Fibroblast of villous mesenchyme (primary cell): Measurements from ENCODE around the gene ZDHHC8. TPM values are rescaled to one million over a fixed set of nuclear protein-coding genes. Genes with fewer than 3 reads are reported as not detected.

Source experiments
- DNase-seq: peaks from one replicate; pipeline ENCODE4 v3.0.0-alpha.2; 2010; ENCODE audit warnings: low read depth
- H3K4me3 ChIP-seq: 2 replicates; pipeline ENCODE4 v1.5.1; 2011; ENCODE audit warnings: low read depth, mild to moderate bottlenecking, low read length
- total RNA-seq: library from RNA; depleted of rRNA; stranded (reverse); fragments of >200 nt; gene quantifications from 2 replicates; pipeline ENCODE4 v1.2.3, GENCODE V29; 2012
- TF ChIP-seq, protein P1 (sequence below): IDR thresholded peaks from 2 replicates; pipeline ENCODE4 v1.5.1; 2012; ENCODE audit warnings: low read depth, mild to moderate bottlenecking, low read length; ENCODE audit not compliant: insufficient read depth

The ZDHHC8 gene
- total RNA-seq, 1 donor, result 10.8 TPM

DNA sequence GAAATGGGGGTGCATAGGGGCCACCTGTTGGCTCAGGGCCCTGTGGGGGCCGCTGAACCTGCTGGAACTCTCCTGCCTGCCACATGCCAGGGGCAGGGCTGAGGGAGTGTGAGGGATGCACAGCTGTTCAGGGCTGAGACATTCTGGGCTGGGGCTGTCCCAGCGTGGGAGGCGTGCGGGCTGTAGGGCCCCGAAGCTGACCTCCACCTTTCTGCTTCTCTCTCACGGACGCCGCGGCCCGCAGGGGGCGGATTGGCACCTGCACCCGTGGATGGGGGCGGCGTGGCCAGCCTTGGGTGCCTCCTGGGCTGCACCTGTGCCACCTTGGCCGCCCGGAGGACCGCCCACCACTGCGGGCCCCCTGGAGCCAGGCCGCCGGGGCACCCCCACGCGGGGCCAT lies 15.2 kb downstream of the ZDHHC8 start:
- no peak for DNase-seq
- TF ChIP-seq, protein P1, sequence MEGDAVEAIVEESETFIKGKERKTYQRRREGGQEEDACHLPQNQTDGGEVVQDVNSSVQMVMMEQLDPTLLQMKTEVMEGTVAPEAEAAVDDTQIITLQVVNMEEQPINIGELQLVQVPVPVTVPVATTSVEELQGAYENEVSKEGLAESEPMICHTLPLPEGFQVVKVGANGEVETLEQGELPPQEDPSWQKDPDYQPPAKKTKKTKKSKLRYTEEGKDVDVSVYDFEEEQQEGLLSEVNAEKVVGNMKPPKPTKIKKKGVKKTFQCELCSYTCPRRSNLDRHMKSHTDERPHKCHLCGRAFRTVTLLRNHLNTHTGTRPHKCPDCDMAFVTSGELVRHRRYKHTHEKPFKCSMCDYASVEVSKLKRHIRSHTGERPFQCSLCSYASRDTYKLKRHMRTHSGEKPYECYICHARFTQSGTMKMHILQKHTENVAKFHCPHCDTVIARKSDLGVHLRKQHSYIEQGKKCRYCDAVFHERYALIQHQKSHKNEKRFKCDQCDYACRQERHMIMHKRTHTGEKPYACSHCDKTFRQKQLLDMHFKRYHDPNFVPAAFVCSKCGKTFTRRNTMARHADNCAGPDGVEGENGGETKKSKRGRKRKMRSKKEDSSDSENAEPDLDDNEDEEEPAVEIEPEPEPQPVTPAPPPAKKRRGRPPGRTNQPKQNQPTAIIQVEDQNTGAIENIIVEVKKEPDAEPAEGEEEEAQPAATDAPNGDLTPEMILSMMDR, result no peak
- no peak overlapping the region for H3K4me3 ChIP-seq

DNA sequence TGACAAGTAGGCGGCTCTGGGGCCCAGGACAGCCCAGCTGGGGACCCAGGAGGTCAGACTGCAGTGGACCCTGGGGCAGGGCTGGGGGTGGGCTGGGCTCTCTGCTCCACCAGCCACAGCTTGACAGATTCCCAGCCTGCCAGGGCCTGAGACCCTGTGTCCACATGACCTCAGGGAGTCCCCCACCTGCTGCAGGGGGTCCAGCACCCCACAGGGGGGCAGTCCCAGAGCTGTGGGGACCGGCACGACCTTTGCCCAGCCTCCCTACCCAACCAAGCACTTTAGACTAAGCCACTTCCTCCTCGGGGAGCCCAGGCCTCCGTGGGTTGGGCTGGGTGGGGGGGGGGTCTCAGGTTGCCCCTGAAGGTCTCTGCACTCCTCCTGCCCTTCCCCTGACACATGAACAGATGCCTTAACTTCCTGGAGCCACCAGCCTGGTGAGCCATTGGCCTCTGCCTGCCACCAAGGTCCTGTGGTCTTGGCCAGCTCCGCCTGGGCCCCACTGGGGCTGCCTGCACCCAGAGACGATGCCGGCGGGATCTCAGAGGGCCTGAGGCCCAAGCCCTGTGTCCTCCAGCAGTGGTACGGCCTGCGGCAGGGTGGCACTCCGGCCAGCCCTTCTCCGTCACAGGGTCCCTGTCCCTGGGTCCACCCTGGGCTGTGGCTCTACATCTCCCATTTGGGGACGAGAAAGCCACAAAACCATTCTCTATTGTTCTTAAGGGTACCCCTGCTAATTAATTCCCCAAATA lies 15.8 kb downstream of the ZDHHC8 start:
- H3K4me3 ChIP-seq, result no peak overlapping the region
- DNase-seq, result no peak
- TF ChIP-seq, protein P1, result no peak

DNA sequence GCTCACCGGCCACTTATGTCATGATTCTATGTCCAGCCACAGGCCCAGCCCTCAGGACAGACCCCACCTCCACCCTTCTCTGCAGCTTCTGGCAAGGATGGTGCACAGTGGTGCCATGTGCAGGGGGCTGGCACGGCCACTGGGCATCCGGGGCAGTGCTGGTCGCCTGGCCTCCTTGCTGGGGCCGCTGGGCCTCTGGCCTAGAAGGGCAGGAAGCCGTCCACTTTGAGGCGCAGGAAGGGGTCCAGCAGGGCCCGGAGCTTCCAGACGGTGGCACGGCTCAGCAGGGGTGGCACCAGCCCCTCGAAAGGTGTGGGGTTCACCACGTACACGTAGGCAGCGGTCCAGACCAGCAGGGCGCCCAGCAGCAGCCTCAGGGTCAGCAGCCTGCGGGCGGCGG lies 16.8 kb downstream of the ZDHHC8 start:
- TF ChIP-seq, protein P1, result no peak
- DNase-seq, result no peak
- no peak overlapping the region for H3K4me3 ChIP-seq

DNA sequence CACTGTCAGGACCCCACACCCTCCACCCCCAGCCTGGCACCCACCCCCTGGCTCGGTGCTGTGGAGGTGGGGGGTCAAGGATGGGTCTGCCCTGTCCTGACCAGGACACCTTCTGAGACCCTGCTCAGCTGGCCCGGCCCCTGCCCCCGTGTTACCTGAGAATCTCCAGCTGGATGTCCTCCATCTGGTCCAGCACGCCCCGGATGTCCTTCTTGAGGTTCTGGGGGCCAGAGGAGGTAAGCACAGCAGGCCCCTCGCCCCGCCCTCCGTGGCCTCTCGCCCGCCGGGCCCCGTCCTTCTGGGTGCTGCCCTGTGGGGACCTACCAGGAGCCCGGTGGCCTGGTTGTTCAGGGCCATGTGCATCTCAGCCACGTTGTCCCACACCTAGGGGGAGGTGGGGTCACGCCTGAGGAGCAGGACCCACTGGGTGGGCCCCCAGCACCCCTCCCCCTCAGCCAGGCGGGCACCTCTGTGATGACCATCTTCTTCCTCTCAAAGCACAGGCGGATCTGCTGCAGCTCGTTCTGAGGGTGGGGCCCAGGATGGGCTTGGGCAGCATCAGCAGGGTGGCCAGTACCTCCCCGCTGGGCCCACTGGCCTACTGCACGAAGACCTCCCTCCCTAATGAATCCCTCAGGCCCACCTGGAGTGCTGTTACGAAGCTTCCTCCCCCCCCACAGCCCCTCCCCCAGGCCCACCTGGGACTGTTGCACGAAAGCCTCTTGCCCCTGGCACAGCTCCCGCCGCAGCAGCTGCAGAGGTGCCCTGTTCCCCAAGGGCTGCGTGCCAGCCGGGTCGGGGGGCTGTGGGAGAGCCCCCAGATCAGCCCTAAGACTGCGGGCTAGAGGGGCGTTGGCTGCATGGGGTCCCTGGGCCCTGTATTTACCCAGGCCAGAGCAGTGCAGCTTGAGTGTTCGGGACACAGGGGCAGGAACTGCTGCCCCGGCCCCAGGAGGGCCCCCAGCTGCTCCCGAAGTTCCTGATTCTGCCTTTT lies 17.9 kb downstream of the ZDHHC8 start:
- no peak overlapping the region for H3K4me3 ChIP-seq
- TF ChIP-seq, protein P1, result no peak
- DNase-seq, result no peak

DNA sequence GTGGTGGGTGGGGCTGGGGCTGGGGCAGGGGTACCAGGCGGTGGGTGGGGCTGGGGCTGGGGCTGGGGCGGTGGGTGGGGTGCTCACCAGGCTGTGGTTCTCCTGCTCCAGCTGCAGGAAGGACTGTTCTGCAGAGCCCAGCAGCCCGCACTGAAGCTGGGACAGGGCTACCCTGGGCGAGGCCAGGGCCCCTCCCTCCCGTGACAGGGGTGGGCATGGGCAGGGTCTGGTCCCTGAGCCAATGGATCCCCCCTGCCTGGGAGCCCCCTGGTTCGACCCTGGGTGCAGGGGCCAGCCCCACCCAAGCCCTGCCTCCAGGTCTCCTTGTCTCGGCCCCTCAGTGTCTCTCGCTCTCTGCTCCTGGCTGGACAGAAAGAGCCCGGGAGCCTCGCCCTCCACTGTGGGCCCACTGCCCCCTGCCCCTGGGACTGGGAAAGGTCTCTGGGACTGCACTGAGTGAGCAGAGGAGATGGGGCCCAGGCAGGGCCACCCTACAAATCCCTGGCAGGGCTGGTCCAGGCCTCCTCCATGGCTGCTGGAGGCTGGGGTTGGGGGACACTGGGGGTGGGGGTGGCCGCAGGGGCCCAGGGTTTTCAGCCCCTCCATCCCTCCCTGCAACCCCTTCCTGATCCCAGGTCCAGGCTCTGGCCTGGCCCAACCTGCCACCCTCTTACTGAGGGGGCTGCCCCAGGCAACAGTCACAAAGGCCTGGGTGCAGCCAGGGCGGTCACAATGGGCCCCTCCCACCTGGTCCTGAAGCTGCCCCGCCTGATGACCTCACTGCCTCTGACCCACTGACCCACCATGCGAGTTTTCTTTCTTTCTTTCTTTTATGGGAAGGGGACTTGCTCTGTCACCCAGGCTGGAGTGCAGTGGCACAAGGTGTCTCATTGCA lies 19.0 kb downstream of the ZDHHC8 start, which contains the start of gene CCDC188:
CCDC188 (minus strand) TSS at position 675 of the 895 bp plus-strand sequence; CDS start at position 606, 69 bp downstream.
- H3K4me3 ChIP-seq, result no peak within 1 kb of the TSS
- TF ChIP-seq, protein P1, result no peak
- DNase-seq, result no peak

DNA sequence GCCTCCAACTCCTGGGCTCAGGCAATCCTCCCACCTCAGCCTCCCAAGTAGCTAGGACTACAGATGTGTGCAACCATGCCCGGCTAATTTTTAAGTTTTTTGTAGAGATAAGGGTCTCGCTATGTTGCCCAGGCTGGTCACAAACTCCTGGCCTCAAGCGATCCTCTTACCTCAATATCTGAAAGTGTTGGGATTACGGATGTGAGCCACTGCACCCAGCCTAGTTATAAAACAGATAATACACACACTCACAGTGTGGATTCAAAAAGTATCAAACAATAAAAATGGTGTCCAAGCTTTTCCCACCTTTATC lies 19.6 kb downstream of the ZDHHC8 start:
- H3K4me3 ChIP-seq, result no peak overlapping the region
- DNase-seq, result no peak
- TF ChIP-seq, protein P1, result no peak
